AG04450 (cell line): ENCODE results near the gene KRT9. TPM values are rescaled to one million over a fixed set of nuclear protein-coding genes. Genes with fewer than 3 reads are reported as not detected.

ENCODE experiments used
- CTCF ChIA-PET: fragments of 300-600, 350-600 bp; formaldehyde crosslinking; extraction: SDS; loops from one replicate; lab custom pipeline; 2022; ENCODE audit warnings: antibody characterized with exemption, inconsistent platforms; lab: Charles Lee
- POLR2A ChIA-PET: fragments of 350-600 bp; formaldehyde crosslinking; extraction: SDS; loops from one replicate; lab custom pipeline; 2021; ENCODE audit warnings: antibody characterized with exemption, inconsistent platforms; lab: Yijun Ruan, JAX
- DNase-seq: peaks from one replicate; pipeline ENCODE4 v3.0.0-alpha.2; 2011; ENCODE audit warnings: low read depth, low spot score
- H3K27ac ChIP-seq: one replicate; pipeline ENCODE4 v1.5.1; 2012; ENCODE audit warnings: low read depth, low read length, control low read depth
- H3K27me3 ChIP-seq: one replicate; pipeline ENCODE4 v1.6.0; 2012; ENCODE audit warnings: low read length; ENCODE audit not compliant: control insufficient read depth, insufficient read depth
- H3K4me3 ChIP-seq: 2 replicates; pipeline ENCODE4 v1.5.1; 2011; ENCODE audit warnings: mild to moderate bottlenecking, low read depth, low read length, control low read depth
- H3K9me3 ChIP-seq: 2 replicates; pipeline ENCODE4 v1.5.1; 2012; ENCODE audit warnings: low read length; ENCODE audit not compliant: control insufficient read depth, insufficient read depth
- polyA plus RNA-seq: library from polyadenylated mRNA; depleted of rRNA; stranded (reverse); fragments of >200 nt; gene quantifications from 2 replicates; pipeline ENCODE4 v1.2.3, GENCODE V29; 2011
- TF ChIP-seq, protein P1 (sequence below): IDR thresholded peaks from 2 replicates; pipeline ENCODE4 v1.5.1; 2011; ENCODE audit warnings: low read depth, low read length, control low read depth, inconsistent platforms

Gene KRT9
- polyA plus RNA-seq, 1 experiment: not detected

- TF ChIP-seq, protein P1, sequence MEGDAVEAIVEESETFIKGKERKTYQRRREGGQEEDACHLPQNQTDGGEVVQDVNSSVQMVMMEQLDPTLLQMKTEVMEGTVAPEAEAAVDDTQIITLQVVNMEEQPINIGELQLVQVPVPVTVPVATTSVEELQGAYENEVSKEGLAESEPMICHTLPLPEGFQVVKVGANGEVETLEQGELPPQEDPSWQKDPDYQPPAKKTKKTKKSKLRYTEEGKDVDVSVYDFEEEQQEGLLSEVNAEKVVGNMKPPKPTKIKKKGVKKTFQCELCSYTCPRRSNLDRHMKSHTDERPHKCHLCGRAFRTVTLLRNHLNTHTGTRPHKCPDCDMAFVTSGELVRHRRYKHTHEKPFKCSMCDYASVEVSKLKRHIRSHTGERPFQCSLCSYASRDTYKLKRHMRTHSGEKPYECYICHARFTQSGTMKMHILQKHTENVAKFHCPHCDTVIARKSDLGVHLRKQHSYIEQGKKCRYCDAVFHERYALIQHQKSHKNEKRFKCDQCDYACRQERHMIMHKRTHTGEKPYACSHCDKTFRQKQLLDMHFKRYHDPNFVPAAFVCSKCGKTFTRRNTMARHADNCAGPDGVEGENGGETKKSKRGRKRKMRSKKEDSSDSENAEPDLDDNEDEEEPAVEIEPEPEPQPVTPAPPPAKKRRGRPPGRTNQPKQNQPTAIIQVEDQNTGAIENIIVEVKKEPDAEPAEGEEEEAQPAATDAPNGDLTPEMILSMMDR: no peak
- POLR2A ChIA-PET: interaction anchor here (0.6 kb wide), 1 partner anchor 408 kb away, joined by 4 read pairs; no protein-coding TSS in a partner anchor
- Histone ChIP-seq H3K9me3 (peaks cover 8% of the 10 kb centered on the region), H3K27me3 (no peaks in the 10 kb centered on the region), H3K4me3 (no peak overlapping the region), H3K27ac (no peak overlapping the region)
- no peak for DNase-seq
- CTCF ChIA-PET: interaction anchor here (0.9 to 6.6 kb wide), 3 partner anchors 7 to 633 kb away, joined by 4 to 60 read pairs (median 9); no protein-coding TSS in a partner anchor
These were observed 29.5 kb downstream of the KRT9 start for GRCh38 chr17:41542357-41542756.

DNA sequence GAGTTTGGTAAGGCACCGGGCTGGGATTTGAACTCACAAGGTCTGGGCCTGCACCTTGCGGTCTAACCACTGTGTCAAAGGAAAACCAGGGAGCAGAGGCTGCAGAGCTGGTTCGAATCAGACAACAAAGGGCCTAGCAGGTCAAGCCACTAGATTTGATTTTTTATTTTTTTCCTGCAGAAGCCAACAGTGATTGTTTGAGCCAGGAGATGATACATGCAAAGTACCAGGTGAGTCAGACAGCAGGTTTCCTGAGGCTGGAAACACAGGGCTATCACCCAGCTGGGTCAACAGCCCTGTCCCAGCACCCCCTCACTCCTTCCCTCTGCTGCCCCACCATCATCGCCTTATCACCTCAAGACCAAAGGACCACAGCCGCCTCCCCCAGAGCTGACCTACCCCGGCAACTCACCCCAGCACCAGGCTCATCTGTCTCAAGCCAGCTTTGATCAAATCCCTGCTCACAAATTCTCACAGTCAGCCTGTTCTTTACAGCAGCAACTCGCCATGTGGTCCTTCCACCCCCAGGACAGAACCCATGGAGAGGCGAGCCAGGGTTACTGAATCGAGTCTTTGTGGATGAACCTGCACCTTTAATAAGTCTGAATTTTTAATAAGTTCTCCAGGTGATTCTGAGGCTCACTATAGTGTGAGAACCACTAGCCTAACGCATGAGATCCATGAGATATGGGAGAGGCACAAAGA is 30.8 kb downstream of the KRT9 start:
- Histone ChIP-seq H3K27ac (no peak overlapping the region), H3K9me3 (no peaks in the 10 kb centered on the region), H3K27me3 (no peaks in the 10 kb centered on the region), H3K4me3 (no peak overlapping the region)
- ChIA-PET POLR2A (interaction anchor here (0.5 kb wide), 1 partner anchor 107 kb away, joined by 3 read pairs; no protein-coding TSS in a partner anchor), CTCF (interaction anchor here (0.9 to 6.6 kb wide), 3 partner anchors 8 to 212 kb away, joined by 3 to 60 read pairs (median 18); no protein-coding TSS in a partner anchor)
- DNase-seq: no peak
- TF ChIP-seq, protein P1: no peak

- Histone ChIP-seq H3K9me3 (no peaks in the 10 kb centered on the region; the same call in 1 of the 2 replicates), H3K4me3 (no peak overlapping the region), H3K27ac (no peak overlapping the region), H3K27me3 (no peaks in the 10 kb centered on the region)
- TF ChIP-seq, protein P1: no peak
- no peak for DNase-seq
- ChIA-PET CTCF (interaction anchor here (1.8 to 6.6 kb wide), 2 partner anchors 9 to 108 kb away, joined by 18 to 60 read pairs; no protein-coding TSS in a partner anchor), POLR2A (interaction anchor here (0.9 kb wide), 1 partner anchor 9 kb away, joined by 4 read pairs; no protein-coding TSS in a partner anchor)
These were observed 31.7 kb downstream of the KRT9 start for GRCh38 chr17:41539979-41540701.

DNA sequence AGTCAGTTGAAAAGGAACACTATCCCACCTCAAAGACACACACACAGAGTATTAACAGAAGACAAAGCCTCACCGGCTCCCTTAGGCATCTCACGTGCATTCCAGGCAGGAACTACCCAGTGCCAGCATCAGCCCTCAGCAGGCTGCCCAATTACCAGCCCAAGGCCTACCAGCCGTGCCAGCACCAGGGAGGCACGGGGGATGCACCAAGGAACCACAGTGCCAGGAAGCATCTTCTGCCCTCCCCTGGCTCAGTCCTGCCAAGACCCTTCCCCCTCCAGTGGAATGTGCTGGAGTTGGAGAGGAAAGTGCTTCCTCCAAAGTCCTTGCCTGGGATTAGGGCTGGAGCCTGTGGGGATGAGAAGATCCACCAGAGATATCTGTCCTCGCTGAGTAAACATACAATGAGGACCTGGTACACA is 32.8 kb downstream of the KRT9 start:
- Histone ChIP-seq H3K9me3 (no peaks in the 10 kb centered on the region; the same call in 1 of the 2 replicates), H3K27ac (peak overlapping the region; percentile 61), H3K27me3 (no peaks in the 10 kb centered on the region), H3K4me3 (no peak overlapping the region)
- ChIA-PET CTCF (interaction anchor here (1.0 to 6.6 kb wide), 5 partner anchors 10 to 682 kb away, joined by 3 to 60 read pairs (median 5); no protein-coding TSS in a partner anchor), POLR2A (interaction anchor here (0.6 kb wide), 1 partner anchor 1016 kb away, joined by 3 read pairs; no protein-coding TSS in a partner anchor)
- DNase-seq: no peak
- TF ChIP-seq, protein P1: no peak
